NCI-H524 (cell line): ENCODE results near the gene CCDC138.

Experiments
- DNase-seq, 2 experiments: peaks; one replicate each; lab custom pipeline; 2025; lab: John Stamatoyannopoulos, UW

Gene CCDC138

GRCh38 chr2:108896741-108897140, 110.2 kb downstream of the CCDC138 start:
- DNase-seq, result no peak

- no peak for DNase-seq
Observed at GRCh38 chr2:108898315-108899082, 111.9 kb downstream of the CCDC138 start.

- DNase-seq, result no peak
Observed at GRCh38 chr2:108904680-108905079, 118.1 kb downstream of the CCDC138 start.

- no peak for DNase-seq
Observed at GRCh38 chr2:108905176-108905575, 118.6 kb downstream of the CCDC138 start.

- no peak for DNase-seq
Observed at GRCh38 chr2:108905906-108906305, 119.3 kb downstream of the CCDC138 start.

- DNase-seq, result no peak
Observed at GRCh38 chr2:108906403-108907077, 120.0 kb downstream of the CCDC138 start.

GRCh38 chr2:108907822-108908712, 121.5 kb downstream of the CCDC138 start:
- DNase-seq, result peak in 1 of 2 experiments; percentile 33

- no peak for DNase-seq
Observed at GRCh38 chr2:108908713-108909070, 122.1 kb downstream of the CCDC138 start.

GRCh38 chr2:108909275-108909823, 122.8 kb downstream of the CCDC138 start:
- DNase-seq, result no peak

- DNase-seq, result no peak
Observed at GRCh38 chr2:108910011-108910431, 123.5 kb downstream of the CCDC138 start.

- no peak for DNase-seq
Observed at GRCh38 chr2:108910541-108911396, 124.2 kb downstream of the CCDC138 start.

- DNase-seq, result no peak
Observed at GRCh38 chr2:108911401-108911800, 124.8 kb downstream of the CCDC138 start.

- no peak for DNase-seq
Observed at GRCh38 chr2:108911807-108912628, 125.4 kb downstream of the CCDC138 start.

- no peak for DNase-seq
Observed at GRCh38 chr2:108912629-108912902, 126.0 kb downstream of the CCDC138 start.

GRCh38 chr2:108916122-108916795, 129.7 kb downstream of the CCDC138 start:
- no peak for DNase-seq

- DNase-seq, result no peak
Observed at GRCh38 chr2:108916796-108917421, 130.3 kb downstream of the CCDC138 start.

- no peak for DNase-seq
Observed at GRCh38 chr2:108917526-108917925, 131.0 kb downstream of the CCDC138 start.

GRCh38 chr2:108918156-108918874, 131.7 kb downstream of the CCDC138 start:
- DNase-seq, result no peak

GRCh38 chr2:108918941-108919341, 132.4 kb downstream of the CCDC138 start:
- no peak for DNase-seq
